Inflammatory macrophage treated with lipopolysaccharide for 1 hour (primary cell): Measurements from ENCODE around the gene IFIT1.
"Not testable (repeated sequence)": the region's sequence is repeated elsewhere in the genome, so short reads cannot be mapped to it uniquely, and the experiment has no call there.

Experiments used
- DNase-seq, 2 donors: peaks; one replicate each; pipeline ENCODE4 v3.0.0-alpha.2; 2020 to 2022

Gene IFIT1

GRCh38 chr10:89444819-89445218 is 52.4 kb downstream of the IFIT1 start:
- DNase-seq, result not testable (repeated sequence)

DNA sequence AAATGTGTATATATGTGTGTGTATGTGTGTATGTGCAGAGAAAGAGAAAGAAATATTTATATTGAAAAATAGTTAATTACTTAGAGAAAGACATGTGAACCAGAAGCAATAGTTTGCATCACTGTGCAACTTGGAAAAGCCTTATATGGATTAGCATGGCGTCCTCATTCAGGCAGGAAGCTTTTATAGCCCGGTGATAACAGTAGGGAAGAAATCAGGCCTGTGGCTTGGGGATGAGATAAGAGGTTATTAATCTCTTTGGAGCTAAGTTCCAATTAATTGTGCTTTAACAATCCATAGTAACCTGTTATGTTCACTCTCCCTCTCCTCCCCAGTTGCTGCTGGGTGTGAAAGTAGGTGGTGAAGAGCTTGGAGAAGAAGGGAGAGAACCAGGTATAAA is 58.5 kb downstream of the IFIT1 start:
- DNase-seq, result no peak

GRCh38 chr10:89452193-89452592 is 59.8 kb downstream of the IFIT1 start:
- DNase-seq, result no peak

- no peak for DNase-seq
Observed at GRCh38 chr10:89454561-89455347, 62.3 kb downstream of the IFIT1 start.
